Retinal pigment epithelial cell (primary cell): Measurements from ENCODE around the gene UTS2R.
"Not testable (repeated sequence)": the region's sequence is repeated elsewhere in the genome, so short reads cannot be mapped to it uniquely, and the experiment has no call there.

ENCODE experiments used
- DNase-seq: peaks from one replicate; pipeline ENCODE4 v3.0.0-alpha.2; 2010; ENCODE audit warnings: low read depth
- H3K4me3 ChIP-seq: 2 replicates; pipeline ENCODE4 v1.5.1; 2011; ENCODE audit warnings: mild to moderate bottlenecking, low read length, control low read depth, moderate library complexity
- TF ChIP-seq, protein P1 (sequence below): conservative IDR thresholded peaks from 2 replicates; pipeline ENCODE4 v1.5.1; 2011; ENCODE audit warnings: low read depth, low read length, control low read depth, inconsistent platforms

UTS2R gene

DNA sequence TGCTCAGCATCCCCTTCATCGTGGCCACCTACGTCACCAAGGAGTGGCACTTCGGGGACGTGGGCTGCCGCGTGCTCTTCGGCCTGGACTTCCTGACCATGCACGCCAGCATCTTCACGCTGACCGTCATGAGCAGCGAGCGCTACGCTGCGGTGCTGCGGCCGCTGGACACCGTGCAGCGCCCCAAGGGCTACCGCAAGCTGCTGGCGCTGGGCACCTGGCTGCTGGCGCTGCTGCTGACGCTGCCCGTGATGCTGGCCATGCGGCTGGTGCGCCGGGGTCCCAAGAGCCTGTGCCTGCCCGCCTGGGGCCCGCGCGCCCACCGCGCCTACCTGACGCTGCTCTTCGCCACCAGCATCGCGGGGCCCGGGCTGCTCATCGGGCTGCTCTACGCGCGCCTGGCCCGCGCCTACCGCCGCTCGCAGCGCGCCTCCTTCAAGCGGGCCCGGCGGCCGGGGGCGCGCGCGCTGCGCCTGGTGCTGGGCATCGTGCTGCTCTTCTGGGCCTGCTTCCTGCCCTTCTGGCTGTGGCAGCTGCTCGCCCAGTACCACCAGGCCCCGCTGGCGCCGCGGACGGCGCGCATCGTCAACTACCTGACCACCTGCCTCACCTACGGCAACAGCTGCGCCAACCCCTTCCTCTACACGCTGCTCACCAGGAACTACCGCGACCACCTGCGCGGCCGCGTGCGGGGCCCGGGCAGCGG lies 3.2 kb downstream of the UTS2R start:
- TF ChIP-seq, protein P1, sequence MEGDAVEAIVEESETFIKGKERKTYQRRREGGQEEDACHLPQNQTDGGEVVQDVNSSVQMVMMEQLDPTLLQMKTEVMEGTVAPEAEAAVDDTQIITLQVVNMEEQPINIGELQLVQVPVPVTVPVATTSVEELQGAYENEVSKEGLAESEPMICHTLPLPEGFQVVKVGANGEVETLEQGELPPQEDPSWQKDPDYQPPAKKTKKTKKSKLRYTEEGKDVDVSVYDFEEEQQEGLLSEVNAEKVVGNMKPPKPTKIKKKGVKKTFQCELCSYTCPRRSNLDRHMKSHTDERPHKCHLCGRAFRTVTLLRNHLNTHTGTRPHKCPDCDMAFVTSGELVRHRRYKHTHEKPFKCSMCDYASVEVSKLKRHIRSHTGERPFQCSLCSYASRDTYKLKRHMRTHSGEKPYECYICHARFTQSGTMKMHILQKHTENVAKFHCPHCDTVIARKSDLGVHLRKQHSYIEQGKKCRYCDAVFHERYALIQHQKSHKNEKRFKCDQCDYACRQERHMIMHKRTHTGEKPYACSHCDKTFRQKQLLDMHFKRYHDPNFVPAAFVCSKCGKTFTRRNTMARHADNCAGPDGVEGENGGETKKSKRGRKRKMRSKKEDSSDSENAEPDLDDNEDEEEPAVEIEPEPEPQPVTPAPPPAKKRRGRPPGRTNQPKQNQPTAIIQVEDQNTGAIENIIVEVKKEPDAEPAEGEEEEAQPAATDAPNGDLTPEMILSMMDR, result no peak
- no peak for DNase-seq
- no peak overlapping the region for H3K4me3 ChIP-seq

DNA sequence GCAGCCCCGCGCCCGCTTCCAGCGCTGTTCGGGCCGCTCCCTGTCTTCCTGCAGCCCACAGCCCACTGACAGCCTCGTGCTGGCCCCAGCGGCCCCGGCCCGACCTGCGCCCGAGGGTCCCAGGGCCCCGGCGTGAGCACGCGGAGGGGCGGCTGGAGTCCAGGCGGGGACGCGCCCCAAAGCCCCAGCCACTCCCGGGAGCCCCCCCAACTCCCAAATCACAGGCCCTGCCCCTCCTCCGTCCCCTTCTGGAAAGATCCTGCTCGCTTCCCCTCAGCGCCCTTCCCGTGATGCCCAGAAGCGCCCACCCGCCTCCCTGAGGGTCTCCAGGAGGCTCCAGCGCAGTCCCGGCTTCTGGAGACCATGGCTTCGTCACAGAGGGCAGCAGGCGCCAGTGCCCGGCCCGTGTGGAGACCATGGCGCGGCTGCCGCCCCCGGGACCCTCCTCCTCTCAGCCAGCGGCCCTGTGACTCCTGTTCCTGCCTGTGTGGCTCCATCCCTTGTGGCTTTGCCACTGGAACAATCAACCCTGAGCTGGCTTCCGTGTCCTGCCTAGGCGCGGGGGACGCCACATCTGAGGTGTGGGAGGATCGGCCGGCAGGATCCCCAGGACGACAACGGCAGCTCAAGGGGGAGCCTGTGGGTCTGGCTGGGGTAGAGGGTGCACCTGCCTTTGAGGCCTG lies 3.9 kb downstream of the UTS2R start:
- no peak for DNase-seq
- TF ChIP-seq, protein P1, result no peak

DNA sequence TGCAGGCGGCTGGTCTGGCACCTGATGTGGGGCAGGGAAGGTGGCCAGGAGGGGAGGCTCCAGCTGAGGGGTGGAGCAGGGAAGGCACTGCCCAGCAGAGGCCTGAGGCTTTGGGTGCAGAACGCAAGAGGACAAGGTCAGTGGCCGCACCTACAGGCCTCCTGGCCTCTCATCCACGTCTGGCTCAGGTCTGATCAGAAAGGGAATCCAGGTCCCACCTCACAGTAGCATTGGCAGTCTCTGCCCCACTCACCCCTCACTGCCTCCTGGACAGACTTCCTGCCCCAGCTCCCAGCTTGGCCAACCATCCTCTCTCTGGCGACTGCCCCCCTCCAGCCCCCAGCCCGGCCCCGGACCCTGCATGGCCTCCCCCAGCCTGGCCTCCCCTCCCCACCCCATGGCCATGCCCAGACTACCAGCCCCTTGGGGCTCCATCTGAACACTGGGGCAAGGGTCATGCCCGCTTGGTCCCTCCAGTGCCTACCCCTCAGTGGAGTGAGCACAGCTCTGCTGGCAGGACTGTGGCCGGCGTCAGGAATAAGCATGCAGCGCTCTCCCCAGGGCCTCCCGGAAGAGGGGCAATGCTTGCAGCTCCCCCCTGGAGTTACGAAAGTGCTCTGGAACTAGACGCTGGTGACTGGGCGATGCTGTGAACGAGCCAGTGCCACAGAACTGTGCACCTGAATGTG lies 4.6 kb downstream of the UTS2R start:
- TF ChIP-seq, protein P1, result no peak
- DNase-seq, result no peak
- no peak overlapping the region for H3K4me3 ChIP-seq

More for the DNA sequence above, 3.9 kb downstream of the UTS2R start:
- no peak overlapping the region for H3K4me3 ChIP-seq

DNA sequence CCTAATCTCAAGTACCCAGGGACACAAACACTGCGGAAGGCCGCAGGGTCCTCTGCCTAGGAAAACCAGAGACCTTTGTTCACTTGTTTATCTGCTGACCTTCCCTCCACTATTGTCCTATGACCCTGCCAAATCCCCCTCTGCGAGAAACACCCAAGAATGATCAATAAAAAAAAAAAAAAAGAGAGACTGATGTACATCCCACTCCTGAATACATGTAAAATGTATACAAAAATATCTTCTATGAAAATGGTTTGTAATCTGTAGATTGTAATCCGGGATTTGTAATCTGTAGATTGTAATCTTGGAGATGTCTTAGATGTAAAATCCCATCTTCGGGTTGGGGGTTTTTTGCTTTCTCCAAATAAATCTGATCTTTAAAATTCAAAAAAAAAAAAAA lies 5.7 kb downstream of the UTS2R start:
- not testable (repeated sequence) for H3K4me3 ChIP-seq, DNase-seq

DNA sequence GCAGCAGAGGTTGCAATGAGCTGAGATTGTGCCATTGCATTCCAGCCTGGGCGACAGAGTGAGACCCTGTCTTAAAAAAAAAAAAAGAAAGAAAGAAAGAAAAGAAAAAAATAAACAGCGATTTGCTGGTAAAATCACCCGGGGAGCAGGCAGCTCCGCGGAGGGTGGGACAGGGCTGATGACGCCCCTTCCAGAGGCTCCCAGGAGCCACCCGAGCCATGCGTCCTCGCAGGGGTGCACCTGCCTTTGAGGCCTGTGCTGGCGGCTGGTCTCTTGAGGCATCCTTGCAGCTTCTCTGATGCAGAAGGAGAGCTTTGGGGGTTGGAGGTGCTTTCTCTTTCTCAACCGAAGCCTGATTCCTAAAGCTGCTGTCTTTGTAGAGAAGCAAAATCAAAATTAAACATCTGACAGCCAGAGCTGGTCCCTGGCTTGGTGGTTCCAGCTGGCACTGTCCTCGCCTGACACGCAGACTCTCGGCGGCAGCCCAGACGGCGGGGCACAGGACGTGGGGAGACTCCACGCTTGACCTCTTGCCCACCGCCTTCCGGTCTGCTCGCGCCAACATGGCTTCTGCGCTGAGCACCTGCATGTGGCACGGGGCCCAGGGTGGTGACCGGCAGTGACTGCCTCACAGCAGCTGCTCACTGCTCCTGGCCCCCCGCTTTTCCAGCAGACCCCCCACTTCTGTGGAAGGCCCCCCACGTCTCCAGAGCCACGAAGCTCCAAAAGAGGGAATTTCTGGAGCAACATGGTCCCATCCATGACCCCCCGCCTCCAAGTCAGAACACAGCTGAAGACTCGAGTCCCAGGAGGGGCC lies 6.6 kb downstream of the UTS2R start:
- TF ChIP-seq, protein P1, result no peak
- H3K4me3 ChIP-seq, result no peak overlapping the region
- DNase-seq, result no peak

DNA sequence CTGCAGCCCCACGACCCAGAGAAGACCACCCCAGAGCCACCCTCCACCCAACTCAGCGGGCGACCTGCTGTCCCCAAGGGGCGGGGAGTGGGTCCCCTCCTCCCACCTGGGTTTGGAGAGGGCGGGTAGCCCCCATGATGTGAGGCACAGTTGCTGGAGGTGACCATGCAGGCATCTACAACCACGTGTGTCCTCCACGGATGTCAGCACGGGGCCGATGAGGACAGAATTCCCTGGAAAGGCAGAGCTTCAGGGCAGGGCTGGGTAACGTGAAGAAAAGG lies 7.1 kb downstream of the UTS2R start:
- DNase-seq, result no peak
- no peak overlapping the region for H3K4me3 ChIP-seq
- TF ChIP-seq, protein P1, result no peak
